ENCODE data around the gene OSBPL9.
A peak's percentile ranks its signal among the peaks of the same experiment; 100 is the strongest.
"Not testable (repeated sequence)": the region's sequence is repeated elsewhere in the genome, so short reads cannot be mapped to it uniquely, and the experiment has no call there.

Gene OSBPL9

GRCh38 chr1:51578383-51579109 lies 38.3 kb upstream of the OSBPL9 start:
- FAIRE-seq (peak; percentile 74), DNase-seq (ENCODE audit: insufficient read length) (no peak)
- no peak for TF ChIP-seq POLR2AphosphoS5 (IDR thresholded peaks at IDR 0.05; ENCODE audit: low read depth, low read length)
- no peak for TF ChIP-seq POLR2A (IDR thresholded peaks at IDR 0.05; ENCODE audit: low read depth, low read length)
- TF ChIP-seq TAF1 (IDR thresholded peaks at IDR 0.05; ENCODE audit: borderline replicate concordance, low read depth, low read length) = no peak

- TF ChIP-seq POLR2AphosphoS5 (IDR thresholded peaks at IDR 0.05; ENCODE audit: low read depth, low read length) (no peak), POLR2A (IDR thresholded peaks at IDR 0.05; ENCODE audit: low read depth, low read length) (no peak), TAF1 (IDR thresholded peaks at IDR 0.05; ENCODE audit: borderline replicate concordance, low read depth, low read length) (no peak)
- DNase-seq (ENCODE audit: insufficient read length) = no peak
- no peak for FAIRE-seq
Measured at GRCh38 chr1:51581238-51581637, 35.7 kb upstream of the OSBPL9 start.

GRCh38 chr1:51583532-51583931 lies 33.4 kb upstream of the OSBPL9 start:
- DNase-seq (ENCODE audit: insufficient read length) (no peak), FAIRE-seq (no peak)
- no peak for TF ChIP-seq TAF1 (IDR thresholded peaks at IDR 0.05; ENCODE audit: borderline replicate concordance, low read depth, low read length)
- no peak for TF ChIP-seq POLR2AphosphoS5 (IDR thresholded peaks at IDR 0.05; ENCODE audit: low read depth, low read length)
- no peak for TF ChIP-seq POLR2A (IDR thresholded peaks at IDR 0.05; ENCODE audit: low read depth, low read length)

GRCh38 chr1:51584021-51584420 lies 32.9 kb upstream of the OSBPL9 start:
- FAIRE-seq = no peak
- no peak for DNase-seq (ENCODE audit: insufficient read length)
- TF ChIP-seq POLR2A (IDR thresholded peaks at IDR 0.05; ENCODE audit: low read depth, low read length) (no peak), TAF1 (IDR thresholded peaks at IDR 0.05; ENCODE audit: borderline replicate concordance, low read depth, low read length) (no peak), POLR2AphosphoS5 (IDR thresholded peaks at IDR 0.05; ENCODE audit: low read depth, low read length) (no peak)

GRCh38 chr1:51592711-51593110 lies 24.2 kb upstream of the OSBPL9 start:
- TF ChIP-seq POLR2A (IDR thresholded peaks at IDR 0.05; ENCODE audit: low read depth, low read length) = no peak
- TF ChIP-seq TAF1 (IDR thresholded peaks at IDR 0.05; ENCODE audit: borderline replicate concordance, low read depth, low read length) = no peak
- no peak for TF ChIP-seq POLR2AphosphoS5 (IDR thresholded peaks at IDR 0.05; ENCODE audit: low read depth, low read length)
- FAIRE-seq (no peak), DNase-seq (ENCODE audit: insufficient read length) (no peak)

- TF ChIP-seq POLR2AphosphoS5 (IDR thresholded peaks at IDR 0.05; ENCODE audit: low read depth, low read length) (no peak), POLR2A (IDR thresholded peaks at IDR 0.05; ENCODE audit: low read depth, low read length) (no peak), TAF1 (IDR thresholded peaks at IDR 0.05; ENCODE audit: borderline replicate concordance, low read depth, low read length) (no peak)
- FAIRE-seq = no peak
Measured at GRCh38 chr1:51594716-51595115, 22.2 kb upstream of the OSBPL9 start.

GRCh38 chr1:51600529-51600928 lies 16.4 kb upstream of the OSBPL9 start:
- DNase-seq (ENCODE audit: insufficient read length) = no peak
- TF ChIP-seq POLR2AphosphoS5 (IDR thresholded peaks at IDR 0.05; ENCODE audit: low read depth, low read length) (no peak), POLR2A (IDR thresholded peaks at IDR 0.05; ENCODE audit: low read depth, low read length) (no peak), TAF1 (IDR thresholded peaks at IDR 0.05; ENCODE audit: borderline replicate concordance, low read depth, low read length) (no peak)
- no peak for FAIRE-seq

More at GRCh38 chr1:51594716-51595115, 22.2 kb upstream of the OSBPL9 start:
- DNase-seq (ENCODE audit: insufficient read length) = no peak

GRCh38 chr1:51600965-51601364 lies 15.9 kb upstream of the OSBPL9 start:
- TF ChIP-seq POLR2AphosphoS5 (IDR thresholded peaks at IDR 0.05; ENCODE audit: low read depth, low read length) = no peak
- no peak for TF ChIP-seq TAF1 (IDR thresholded peaks at IDR 0.05; ENCODE audit: borderline replicate concordance, low read depth, low read length)
- no peak for TF ChIP-seq POLR2A (IDR thresholded peaks at IDR 0.05; ENCODE audit: low read depth, low read length)
- no peak for DNase-seq (ENCODE audit: insufficient read length)
- FAIRE-seq = no peak

GRCh38 chr1:51605961-51606723 lies 10.8 kb upstream of the OSBPL9 start:
- TF ChIP-seq POLR2AphosphoS5 (IDR thresholded peaks at IDR 0.05; ENCODE audit: low read depth, low read length) (no peak), POLR2A (IDR thresholded peaks at IDR 0.05; ENCODE audit: low read depth, low read length) (no peak), TAF1 (IDR thresholded peaks at IDR 0.05; ENCODE audit: borderline replicate concordance, low read depth, low read length) (no peak)
- DNase-seq (ENCODE audit: insufficient read length) (no peak), FAIRE-seq (no peak)

- DNase-seq (ENCODE audit: insufficient read length) = no peak
- TF ChIP-seq POLR2A (IDR thresholded peaks at IDR 0.05; ENCODE audit: low read depth, low read length) (no peak), POLR2AphosphoS5 (IDR thresholded peaks at IDR 0.05; ENCODE audit: low read depth, low read length) (no peak), TAF1 (IDR thresholded peaks at IDR 0.05; ENCODE audit: borderline replicate concordance, low read depth, low read length) (no peak)
- FAIRE-seq = no peak
Measured at GRCh38 chr1:51607681-51608095, 9.2 kb upstream of the OSBPL9 start.

GRCh38 chr1:51610104-51610503 lies 6.8 kb upstream of the OSBPL9 start:
- DNase-seq (ENCODE audit: insufficient read length); FAIRE-seq: not testable (repeated sequence)

GRCh38 chr1:51610637-51611036 lies 6.3 kb upstream of the OSBPL9 start:
- FAIRE-seq (peak; percentile 67), DNase-seq (ENCODE audit: insufficient read length) (no peak)
- TF ChIP-seq TAF1 (IDR thresholded peaks at IDR 0.05; ENCODE audit: borderline replicate concordance, low read depth, low read length) (no peak), POLR2AphosphoS5 (IDR thresholded peaks at IDR 0.05; ENCODE audit: low read depth, low read length) (no peak), POLR2A (IDR thresholded peaks at IDR 0.05; ENCODE audit: low read depth, low read length) (no peak)

Data from GM12892 (cell line).